ENCODE data around the gene KAZALD1.

The KAZALD1 gene, protein sequence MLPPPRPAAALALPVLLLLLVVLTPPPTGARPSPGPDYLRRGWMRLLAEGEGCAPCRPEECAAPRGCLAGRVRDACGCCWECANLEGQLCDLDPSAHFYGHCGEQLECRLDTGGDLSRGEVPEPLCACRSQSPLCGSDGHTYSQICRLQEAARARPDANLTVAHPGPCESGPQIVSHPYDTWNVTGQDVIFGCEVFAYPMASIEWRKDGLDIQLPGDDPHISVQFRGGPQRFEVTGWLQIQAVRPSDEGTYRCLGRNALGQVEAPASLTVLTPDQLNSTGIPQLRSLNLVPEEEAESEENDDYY

DNA sequence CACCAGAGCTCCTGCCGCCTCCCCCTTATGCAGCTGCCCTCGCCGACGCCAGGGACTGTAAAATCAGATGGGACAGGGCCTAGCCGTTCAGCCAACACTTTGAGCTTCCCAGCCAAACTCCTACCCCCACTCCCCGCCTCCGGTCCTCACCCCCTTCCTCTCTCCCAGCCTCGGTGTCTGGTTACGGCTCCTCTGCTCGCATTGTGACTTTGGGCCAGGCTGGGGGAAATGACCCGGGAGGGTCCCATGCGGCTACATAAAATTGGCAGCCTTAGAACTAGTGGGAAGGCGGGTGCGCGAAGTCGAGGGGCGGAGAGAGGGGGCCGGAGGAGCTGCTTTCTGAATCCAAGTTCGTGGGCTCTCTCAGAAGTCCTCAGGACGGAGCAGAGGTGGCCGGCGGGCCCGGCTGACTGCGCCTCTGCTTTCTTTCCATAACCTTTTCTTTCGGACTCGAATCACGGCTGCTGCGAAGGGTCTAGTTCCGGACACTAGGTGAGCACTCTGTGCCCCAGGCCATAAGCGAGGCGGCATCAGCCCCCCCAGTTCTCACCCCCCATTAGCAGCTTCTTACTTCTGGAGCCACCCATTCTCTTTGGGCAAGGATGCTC is at the start of gene KAZALD1:
Gene KAZALD1 (plus strand): TSS at position 366 of the 608 bp plus-strand sequence. CDS start 604 bp downstream, outside the sequence.
- Mint-ChIP-seq H3K9me3 (no peaks in the 10 kb centered on the region), H3K27ac (ENCODE audit: low read depth) (peak within 1 kb of the TSS; percentile 89), H3K4me1 (peaks cover 23% of the 10 kb centered on the region), H3K27me3 (peaks cover 34% of the 10 kb centered on the region), H3K4me3 (peak within 1 kb of the TSS; percentile 96), H3K36me3 (ENCODE audit: insufficient read depth) (peaks cover 9% of the 10 kb centered on the region)
- DNase-seq (ENCODE audit: low spot score in 2 of 2) (no peak), ATAC-seq (replicated peaks; ENCODE audit: extremely low read depth, poor library complexity, severe bottlenecking) (no peak)

DNA sequence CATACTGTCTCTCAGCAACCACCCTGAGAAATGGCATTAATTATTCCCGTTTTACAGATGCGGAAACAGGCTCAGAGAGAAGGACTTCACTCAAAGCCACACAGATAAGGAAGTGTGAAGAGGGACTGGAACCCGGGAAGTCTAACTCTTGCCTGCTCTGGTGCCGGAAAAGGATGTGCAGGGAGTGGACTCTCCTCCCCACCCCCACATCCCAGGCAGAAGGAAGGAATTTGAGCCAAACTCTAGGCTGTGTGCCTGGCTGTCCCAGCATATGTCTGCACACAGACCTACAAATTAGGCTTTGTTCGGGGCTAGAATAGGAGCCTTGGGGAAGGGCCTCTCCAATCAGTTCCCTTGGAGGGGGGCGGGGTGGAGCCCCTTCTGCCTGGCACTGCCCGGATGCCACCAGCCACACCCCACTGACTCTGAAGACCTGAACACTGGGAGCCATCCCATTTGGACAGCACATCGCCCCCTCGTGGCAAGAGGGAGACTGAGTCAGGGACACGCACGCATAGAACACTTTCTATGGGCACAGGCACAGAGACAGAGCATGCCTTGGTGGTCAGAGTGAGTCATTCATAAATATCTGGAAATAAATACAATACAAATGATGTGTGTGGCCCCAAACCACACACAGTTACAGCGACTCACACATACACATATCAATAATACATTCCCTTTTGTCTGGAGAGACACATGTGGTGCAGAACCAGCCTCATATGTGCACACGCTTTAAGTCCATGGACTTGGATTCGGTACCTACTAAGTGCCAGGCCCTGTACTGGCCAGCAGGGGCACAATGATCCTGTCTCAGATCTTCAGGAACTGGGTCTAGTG is 49.0 kb upstream of the KAZALD1 start:
- peak; percentile 51 to 60 for DNase-seq (ENCODE audit: low spot score in 2 of 2)
- Mint-ChIP-seq H3K27ac (ENCODE audit: low read depth) (peak overlapping the region; percentile 16), H3K4me1 (peaks cover 21% of the 10 kb centered on the region), H3K36me3 (ENCODE audit: insufficient read depth) (peaks cover 3% of the 10 kb centered on the region), H3K9me3 (no peaks in the 10 kb centered on the region), H3K4me3 (no peak overlapping the region), H3K27me3 (peaks cover 30% of the 10 kb centered on the region)
- peak; percentile 92 for ATAC-seq (replicated peaks; ENCODE audit: extremely low read depth, poor library complexity, severe bottlenecking)

DNA sequence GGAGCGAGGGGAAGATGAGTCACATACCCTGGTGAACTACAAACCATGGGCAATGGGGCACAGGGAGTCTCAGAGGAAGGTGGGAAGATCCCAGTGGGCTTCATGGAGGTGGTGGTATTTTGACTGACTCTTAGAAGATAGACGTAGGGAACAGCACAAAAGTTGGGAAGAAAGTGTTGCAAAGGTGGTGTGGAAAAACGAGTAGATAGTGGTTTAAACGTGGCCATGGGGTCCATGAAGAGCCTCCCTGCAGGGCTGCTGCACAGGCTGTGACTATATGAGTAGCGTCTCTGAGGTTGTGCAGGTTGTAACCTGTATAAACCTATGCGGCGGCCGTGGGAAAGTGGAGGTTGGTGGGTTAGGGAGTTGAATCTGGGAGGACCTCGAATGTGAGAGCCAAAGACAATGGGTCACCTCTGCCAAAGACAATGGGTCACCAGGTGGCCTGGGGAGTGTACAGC is 48.4 kb upstream of the KAZALD1 start:
- no peak for ATAC-seq (replicated peaks; ENCODE audit: extremely low read depth, poor library complexity, severe bottlenecking)
- H3K4me3 Mint-ChIP-seq, result no peak overlapping the region

DNA sequence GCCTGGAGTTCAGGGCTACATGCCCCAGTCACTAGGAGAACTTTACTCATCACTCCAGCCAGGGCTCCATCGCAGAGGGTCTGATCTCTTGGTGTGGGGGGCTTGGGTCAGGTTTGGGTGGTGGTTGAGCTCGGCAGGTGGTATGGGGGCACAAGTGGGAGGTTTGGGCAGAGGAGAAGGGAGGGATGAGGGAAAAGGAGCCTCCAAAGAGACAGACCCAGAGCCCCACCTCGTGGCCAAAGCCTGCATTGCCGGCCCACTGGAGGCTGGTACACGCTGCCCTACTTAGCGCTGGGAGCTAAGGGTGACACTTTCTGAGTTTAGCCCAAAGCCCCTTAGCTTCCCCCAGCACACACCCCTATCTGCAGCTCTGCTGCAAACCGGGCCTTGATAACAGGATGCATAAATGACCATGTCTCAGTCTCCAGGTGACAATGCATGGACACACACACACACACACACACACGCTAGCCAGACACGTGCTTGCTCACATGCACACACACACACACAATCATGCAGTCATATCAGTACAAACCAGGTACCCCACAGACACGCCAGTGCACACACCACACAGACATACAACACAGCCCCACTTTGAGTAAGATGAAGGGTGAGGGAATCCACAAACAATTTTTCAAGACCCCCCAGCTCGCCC is 47.4 kb upstream of the KAZALD1 start:
- Mint-ChIP-seq H3K27ac (ENCODE audit: low read depth) (no peak overlapping the region), H3K4me1 (peaks cover 21% of the 10 kb centered on the region), H3K27me3 (peaks cover 46% of the 10 kb centered on the region), H3K4me3 (no peak overlapping the region), H3K9me3 (no peaks in the 10 kb centered on the region), H3K36me3 (ENCODE audit: insufficient read depth) (peaks cover 3% of the 10 kb centered on the region)
- peak; percentile 47 to 74 for DNase-seq (ENCODE audit: low spot score in 2 of 2)
- ATAC-seq (replicated peaks; ENCODE audit: extremely low read depth, poor library complexity, severe bottlenecking), result no peak

More for the DNA sequence above, 48.4 kb upstream of the KAZALD1 start:
- Mint-ChIP-seq H3K4me1 (peaks cover 21% of the 10 kb centered on the region), H3K27me3 (peaks cover 37% of the 10 kb centered on the region), H3K36me3 (ENCODE audit: insufficient read depth) (peaks cover 3% of the 10 kb centered on the region), H3K27ac (ENCODE audit: low read depth) (peak overlapping the region; percentile 16), H3K9me3 (no peaks in the 10 kb centered on the region)
- no peak for DNase-seq (ENCODE audit: low spot score in 2 of 2)

DNA sequence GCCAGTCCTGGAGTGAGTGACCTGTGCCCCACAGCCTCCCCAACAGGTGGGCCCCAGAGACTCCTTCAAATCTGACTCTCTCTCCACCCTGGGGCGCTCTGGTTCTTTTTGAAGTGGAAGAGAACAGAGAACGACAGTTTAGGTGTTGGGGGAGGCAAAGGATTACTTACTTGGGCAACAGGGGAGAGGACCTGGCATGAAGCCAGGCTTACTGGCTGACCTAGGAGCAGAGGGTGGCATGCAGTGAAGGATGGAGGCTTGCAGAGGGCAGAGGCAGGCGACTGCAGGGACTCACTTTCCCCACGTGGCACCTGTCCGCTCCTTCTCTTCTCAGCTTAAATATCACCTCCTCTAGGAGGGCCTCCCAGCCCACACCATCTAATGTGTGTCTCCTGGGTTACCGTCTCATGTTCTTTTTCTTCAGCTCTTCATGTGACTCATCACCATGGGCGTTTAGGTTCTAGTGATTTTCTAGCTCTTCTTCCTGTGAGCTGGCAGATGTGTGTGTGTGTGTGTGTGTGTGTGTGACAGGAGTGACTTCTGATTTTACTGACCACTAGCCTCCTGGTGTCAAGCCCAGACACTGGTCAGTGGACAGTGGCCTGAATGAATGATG is 46.7 kb upstream of the KAZALD1 start:
- Mint-ChIP-seq H3K36me3 (ENCODE audit: insufficient read depth) (peaks cover 3% of the 10 kb centered on the region), H3K4me1 (peaks cover 21% of the 10 kb centered on the region), H3K27ac (ENCODE audit: low read depth) (no peak overlapping the region), H3K9me3 (no peaks in the 10 kb centered on the region), H3K4me3 (no peak overlapping the region), H3K27me3 (peaks cover 52% of the 10 kb centered on the region)
- ATAC-seq (replicated peaks; ENCODE audit: extremely low read depth, poor library complexity, severe bottlenecking) (no peak), DNase-seq (ENCODE audit: low spot score in 2 of 2) (no peak)

DNA sequence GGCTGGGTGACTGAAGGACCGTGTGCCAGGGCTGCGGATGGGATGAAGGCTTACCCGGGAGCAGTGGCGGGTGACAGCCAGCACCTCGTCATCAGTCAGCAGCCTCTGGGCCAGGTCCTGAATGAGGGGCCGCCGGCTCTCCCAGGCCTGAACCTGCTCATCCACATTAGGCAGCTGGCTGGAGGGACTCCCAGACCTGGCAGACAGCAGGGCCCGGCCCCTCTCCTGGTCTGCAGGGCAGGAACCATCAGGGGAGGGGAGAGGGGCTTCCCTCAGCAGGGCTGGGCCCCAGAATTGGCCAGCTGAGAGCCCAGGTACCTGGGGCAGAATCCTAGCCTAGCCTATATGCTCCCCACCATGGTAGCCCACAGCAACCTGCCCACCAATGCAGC is 46.2 kb upstream of the KAZALD1 start:
- Mint-ChIP-seq H3K27me3 (peaks cover 56% of the 10 kb centered on the region), H3K4me1 (peaks cover 21% of the 10 kb centered on the region), H3K9me3 (no peaks in the 10 kb centered on the region), H3K27ac (ENCODE audit: low read depth) (no peak overlapping the region), H3K36me3 (ENCODE audit: insufficient read depth) (peaks cover 3% of the 10 kb centered on the region), H3K4me3 (no peak overlapping the region)
- DNase-seq (ENCODE audit: low spot score in 2 of 2) (no peak), ATAC-seq (replicated peaks; ENCODE audit: extremely low read depth, poor library complexity, severe bottlenecking) (no peak)

DNA sequence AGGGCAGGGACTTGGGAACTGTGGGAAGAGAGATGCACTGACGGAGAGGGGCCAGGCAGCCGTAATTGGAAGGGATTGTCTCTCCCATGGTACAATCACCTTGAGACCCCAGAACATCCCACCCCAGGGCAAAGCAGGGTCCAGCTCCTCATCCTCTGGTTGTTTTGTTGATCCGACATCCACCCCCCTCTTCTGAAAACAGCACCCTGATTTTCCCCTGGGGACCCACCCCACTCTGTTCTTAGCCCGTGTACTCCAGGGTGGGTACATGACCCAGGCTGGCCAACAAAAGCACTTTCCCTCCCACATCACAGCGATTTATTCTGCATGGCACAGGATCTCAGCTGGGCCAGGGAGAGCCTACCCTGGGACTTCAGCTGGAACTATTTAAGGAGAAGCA is 45.0 kb upstream of the KAZALD1 start:
- Mint-ChIP-seq H3K9me3 (no peaks in the 10 kb centered on the region), H3K36me3 (ENCODE audit: insufficient read depth) (peaks cover 3% of the 10 kb centered on the region), H3K4me1 (peaks cover 21% of the 10 kb centered on the region), H3K27ac (ENCODE audit: low read depth) (no peak overlapping the region), H3K27me3 (peaks cover 68% of the 10 kb centered on the region), H3K4me3 (no peak overlapping the region)
- no peak for ATAC-seq (replicated peaks; ENCODE audit: extremely low read depth, poor library complexity, severe bottlenecking)
- no peak for DNase-seq (ENCODE audit: low spot score in 2 of 2)

DNA sequence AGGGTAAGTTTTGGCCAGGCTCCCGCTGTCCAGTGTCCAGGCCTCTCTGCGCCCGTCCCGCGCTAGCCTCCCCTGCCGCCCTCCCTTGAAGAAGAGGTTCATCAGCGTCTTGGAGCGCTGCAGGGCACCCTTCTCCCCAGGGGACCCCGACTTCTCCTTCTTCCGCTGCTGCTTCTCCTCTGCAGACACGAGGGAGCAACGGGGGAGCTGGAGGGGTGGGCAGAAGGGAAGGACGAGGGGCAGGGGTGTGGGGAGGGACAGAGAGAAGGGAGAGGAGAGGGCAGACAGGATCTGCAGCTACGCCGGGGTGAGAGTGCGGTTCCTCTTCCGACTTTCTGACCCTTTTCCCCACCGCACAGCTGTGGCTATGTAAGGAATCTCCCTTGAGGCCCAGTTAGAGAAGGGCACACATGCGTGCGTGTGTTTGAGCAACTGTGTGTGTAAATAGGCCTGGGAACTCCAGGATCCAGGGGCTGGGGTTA is 43.6 kb upstream of the KAZALD1 start:
- no peaks in the 10 kb centered on the region for H3K9me3 Mint-ChIP-seq
- H3K4me1 Mint-ChIP-seq, result peaks cover 14% of the 10 kb centered on the region
- no peak for ATAC-seq (replicated peaks; ENCODE audit: extremely low read depth, poor library complexity, severe bottlenecking)
- H3K36me3 Mint-ChIP-seq (ENCODE audit: insufficient read depth), result peaks cover 3% of the 10 kb centered on the region
- H3K27me3 Mint-ChIP-seq, result peaks cover 73% of the 10 kb centered on the region
- no peak overlapping the region for H3K27ac Mint-ChIP-seq (ENCODE audit: low read depth)
- H3K4me3 Mint-ChIP-seq, result no peak overlapping the region
- no peak for DNase-seq (ENCODE audit: low spot score in 2 of 2)

DNA sequence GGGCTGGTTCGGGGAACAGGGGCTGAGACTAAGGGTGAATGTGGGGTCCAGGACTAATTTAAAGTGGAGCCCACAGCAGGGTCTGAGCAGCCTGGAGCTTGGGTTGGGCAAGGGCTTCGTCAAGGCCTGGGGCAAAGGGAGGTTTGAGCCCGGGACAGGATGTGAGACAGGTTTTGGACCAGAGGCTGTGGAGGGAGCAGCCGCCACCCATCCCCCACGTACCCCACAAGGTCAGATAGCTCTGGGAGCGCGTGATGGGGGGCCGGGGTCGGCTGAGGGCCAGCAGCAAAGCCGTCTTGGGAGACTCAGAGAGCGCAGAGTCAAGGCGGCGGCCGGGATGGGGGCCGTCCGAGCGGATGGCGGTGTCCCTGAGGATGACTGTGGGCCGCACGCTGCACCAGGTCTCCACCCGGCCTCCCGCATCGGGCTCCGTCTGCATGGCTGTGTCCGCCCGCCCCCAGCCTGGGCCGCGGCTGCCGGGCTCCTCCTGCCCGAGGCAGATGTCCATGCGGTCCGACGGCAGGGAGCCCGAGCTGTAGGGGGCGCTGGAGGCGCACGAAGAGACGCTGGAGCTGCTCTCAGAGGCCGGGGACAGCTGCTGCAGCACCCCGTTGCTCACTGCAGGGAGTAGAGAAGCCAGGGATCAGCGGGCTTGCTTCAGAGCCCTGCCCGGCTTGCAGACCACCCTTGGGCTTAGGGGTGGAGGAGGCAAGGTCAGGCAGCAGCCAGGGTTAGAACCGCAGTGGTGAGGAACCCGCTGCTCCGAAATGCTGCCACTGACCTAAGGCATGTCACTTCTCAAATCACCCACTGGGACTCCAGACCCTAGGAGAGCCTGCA is 43.0 kb upstream of the KAZALD1 start:
- H3K27ac Mint-ChIP-seq (ENCODE audit: low read depth), result no peak overlapping the region
- H3K4me1 Mint-ChIP-seq, result peaks cover 9% of the 10 kb centered on the region
- peaks cover 73% of the 10 kb centered on the region for H3K27me3 Mint-ChIP-seq

DNA sequence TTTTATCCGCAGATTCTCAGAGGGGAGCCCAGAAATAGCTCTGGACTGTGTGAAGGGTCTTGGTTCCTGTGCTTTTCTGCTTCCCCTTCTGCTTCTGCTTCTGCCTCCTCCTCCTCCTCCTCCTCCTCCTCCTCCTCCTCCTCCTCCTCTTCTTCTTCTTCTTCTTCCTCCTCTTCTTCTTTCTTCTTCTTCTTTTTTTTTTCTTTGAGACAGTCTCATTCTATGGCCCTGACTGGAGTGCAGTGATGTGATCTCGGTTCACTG is 42.4 kb upstream of the KAZALD1 start:
- Mint-ChIP-seq H3K4me3 (no peak overlapping the region), H3K27me3 (peaks cover 73% of the 10 kb centered on the region), H3K27ac (ENCODE audit: low read depth) (no peak overlapping the region), H3K9me3 (no peaks in the 10 kb centered on the region), H3K36me3 (ENCODE audit: insufficient read depth) (peaks cover 2% of the 10 kb centered on the region), H3K4me1 (peaks cover 4% of the 10 kb centered on the region)
- ATAC-seq (replicated peaks; ENCODE audit: extremely low read depth, poor library complexity, severe bottlenecking), result no peak
- DNase-seq (ENCODE audit: low spot score in 2 of 2), result no peak

More for the DNA sequence above, 43.0 kb upstream of the KAZALD1 start:
- Mint-ChIP-seq H3K4me3 (no peak overlapping the region), H3K9me3 (no peaks in the 10 kb centered on the region), H3K36me3 (ENCODE audit: insufficient read depth) (peaks cover 3% of the 10 kb centered on the region)
- ATAC-seq (replicated peaks; ENCODE audit: extremely low read depth, poor library complexity, severe bottlenecking), result peak; percentile 73
- peak; percentile 49 to 54 for DNase-seq (ENCODE audit: low spot score in 2 of 2)

DNA sequence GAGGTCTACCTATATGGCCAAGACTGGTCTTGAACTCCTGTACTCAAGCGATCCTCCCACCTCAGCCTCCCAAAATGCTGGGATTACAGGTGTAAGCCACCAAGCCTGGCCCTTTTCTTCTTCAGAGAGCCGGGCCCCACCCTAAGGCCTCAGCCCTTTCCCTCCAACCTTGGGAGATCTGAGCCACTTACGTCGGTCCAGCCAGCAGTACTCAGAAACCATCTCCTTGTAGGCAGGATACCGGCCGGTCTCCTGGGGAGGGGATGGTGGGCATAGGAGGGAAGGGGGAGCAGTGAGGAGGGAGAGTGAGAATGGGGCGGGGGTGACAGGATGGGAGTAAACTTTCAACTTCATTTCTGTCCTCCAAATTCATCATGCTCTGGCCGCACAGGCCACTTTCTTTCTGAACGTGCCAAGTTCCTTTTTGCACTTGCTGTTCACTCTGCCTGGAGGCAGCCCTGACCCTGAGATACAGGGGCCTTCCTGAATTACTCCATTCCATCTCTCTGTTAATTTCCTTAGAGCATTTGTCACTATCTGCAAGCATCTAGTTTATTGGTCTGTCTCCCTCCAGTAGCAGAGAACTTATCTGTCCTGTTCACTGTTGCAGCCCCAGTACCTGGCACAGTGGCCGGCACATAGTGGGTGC is 41.2 kb upstream of the KAZALD1 start:
- no peak for ATAC-seq (replicated peaks; ENCODE audit: extremely low read depth, poor library complexity, severe bottlenecking)
- DNase-seq (ENCODE audit: low spot score in 2 of 2), result no peak
- H3K4me3 Mint-ChIP-seq, result no peak overlapping the region
- no peaks in the 10 kb centered on the region for H3K9me3 Mint-ChIP-seq
- peaks cover 65% of the 10 kb centered on the region for H3K27me3 Mint-ChIP-seq
- no peaks in the 10 kb centered on the region for H3K4me1 Mint-ChIP-seq
- H3K27ac Mint-ChIP-seq (ENCODE audit: low read depth), result no peak overlapping the region
- no peaks in the 10 kb centered on the region for H3K36me3 Mint-ChIP-seq (ENCODE audit: insufficient read depth)
